ENCODE results near the gene GPAT3.
A peak's percentile ranks its signal among the peaks of the same experiment; 100 is the strongest.

Gene GPAT3

GRCh38 chr4:83639849-83640493, 104.1 kb downstream of the GPAT3 start:
- peak in 2 of 3 donors; percentile 19 to 25 for DNase-seq (ENCODE audit: low read depth in 3 of 3, low spot score in 1 of 3)

- no peak for DNase-seq (ENCODE audit: low read depth in 3 of 3, low spot score in 1 of 3)
Measured at GRCh38 chr4:83643036-83643435, 107.1 kb downstream of the GPAT3 start.

- no peak for DNase-seq (ENCODE audit: low read depth in 3 of 3, low spot score in 1 of 3)
Measured at GRCh38 chr4:83644677-83645659, 109.1 kb downstream of the GPAT3 start.

- no peak for DNase-seq (ENCODE audit: low read depth in 3 of 3, low spot score in 1 of 3)
Measured at GRCh38 chr4:83646538-83647239, 110.8 kb downstream of the GPAT3 start.

GRCh38 chr4:83651846-83652245, 115.9 kb downstream of the GPAT3 start:
- DNase-seq (ENCODE audit: low read depth in 3 of 3, low spot score in 1 of 3), result no peak

All from stimulated activated CD4-positive, alpha-beta T cell treated with anti-CD3 and anti-CD28 coated beads, TNF-alpha, amount 100 ng/mL, for 1 hour (primary cell).